ENCODE measurements around the gene INPP4B.
"Not testable (repeated sequence)": the region's sequence is repeated elsewhere in the genome, so short reads cannot be mapped to it uniquely, and the experiment has no call there.

The INPP4B gene

GRCh38 chr4:142509881-142510280 is 336.2 kb downstream of the INPP4B start:
- no peak for TF ChIP-seq CTCF (IDR thresholded peaks at IDR 0.05; ENCODE audit: insufficient read depth, low read depth, low read length, missing control alignments)
- no peak overlapping the region for H3K4me3 ChIP-seq (ENCODE audit: low read length)
- peak; percentile 44 for DNase-seq (ENCODE audit: low read depth)

- H3K4me3 ChIP-seq (ENCODE audit: low read length); DNase-seq (ENCODE audit: low read depth): not testable (repeated sequence)
Measured at GRCh38 chr4:142509381-142509780, 336.7 kb downstream of the INPP4B start.

- TF ChIP-seq CTCF (IDR thresholded peaks at IDR 0.05; ENCODE audit: insufficient read depth, low read depth, low read length, missing control alignments), result no peak
- peak; percentile 52 for DNase-seq (ENCODE audit: low read depth)
Measured at GRCh38 chr4:142500966-142501365, 345.1 kb downstream of the INPP4B start.

GRCh38 chr4:142497606-142498005 is 348.5 kb downstream of the INPP4B start:
- H3K4me3 ChIP-seq (ENCODE audit: low read length), result no peak overlapping the region
- no peak for TF ChIP-seq CTCF (IDR thresholded peaks at IDR 0.05; ENCODE audit: insufficient read depth, low read depth, low read length, missing control alignments)
- DNase-seq (ENCODE audit: low read depth), result no peak

More at GRCh38 chr4:142500966-142501365, 345.1 kb downstream of the INPP4B start:
- H3K4me3 ChIP-seq (ENCODE audit: low read length), result no peak overlapping the region

GRCh38 chr4:142493255-142494110 is 352.6 kb downstream of the INPP4B start:
- TF ChIP-seq CTCF (IDR thresholded peaks at IDR 0.05; ENCODE audit: insufficient read depth, low read depth, low read length, missing control alignments), result no peak
- no peak overlapping the region for H3K4me3 ChIP-seq (ENCODE audit: low read length)
- DNase-seq (ENCODE audit: low read depth), result no peak

GRCh38 chr4:142485452-142485851 is 360.6 kb downstream of the INPP4B start:
- no peak for DNase-seq (ENCODE audit: low read depth)
- H3K4me3 ChIP-seq (ENCODE audit: low read length), result no peak overlapping the region
- TF ChIP-seq CTCF (IDR thresholded peaks at IDR 0.05; ENCODE audit: insufficient read depth, low read depth, low read length, missing control alignments), result no peak

GRCh38 chr4:142480244-142480643 is 365.9 kb downstream of the INPP4B start:
- peak; percentile 18 for DNase-seq (ENCODE audit: low read depth)
- TF ChIP-seq CTCF (IDR thresholded peaks at IDR 0.05; ENCODE audit: insufficient read depth, low read depth, low read length, missing control alignments), result no peak
- no peak overlapping the region for H3K4me3 ChIP-seq (ENCODE audit: low read length)
